GM23338 (cell line): ENCODE results near the gene MINAR1. TPM values are rescaled to one million over a fixed set of nuclear protein-coding genes. Genes with fewer than 3 reads are reported as not detected.

Source experiments
- ATAC-seq: fragments of 200-7000 bp; cut with Tn5 transposase; 3 replicates; pipeline ENCODE4 v1.9.1; 2020
- DNase-seq: peaks from one replicate; pipeline ENCODE4 v3.0.0-alpha.2; 2015; ENCODE audit warnings: low spot score
- H2AFZ ChIP-seq: fragments of 200-600 bp; sonication (generic); 2 replicates; pipeline ENCODE4 v1.8.0; 2016; ENCODE audit warnings: antibody characterized with exemption, mild to moderate bottlenecking, moderate library complexity
- H3F3A ChIP-seq: fragments of 200-600 bp; sonication (generic); replicated peaks from 2 replicates; pipeline ENCODE4 v1.8.0; 2017; ENCODE audit warnings: antibody characterized with exemption, mixed run types, low read depth
- H3K27ac ChIP-seq: fragments of 200-600 bp; sonication (generic); 2 replicates; pipeline ENCODE4 v1.6.1; 2016; ENCODE audit warnings: low read depth
- H3K27me3 ChIP-seq: fragments of 200-600 bp; sonication (generic); 2 replicates; pipeline ENCODE4 v1.8.0; 2016; ENCODE audit warnings: mild to moderate bottlenecking, mixed run types, moderate library complexity; ENCODE audit not compliant: insufficient read depth
- H3K36me3 ChIP-seq: fragments of 200-600 bp; sonication (generic); 2 replicates; pipeline ENCODE4 v1.8.0; 2016; ENCODE audit warnings: mild to moderate bottlenecking; ENCODE audit not compliant: insufficient read depth
- H3K4me1 ChIP-seq: fragments of 200-600 bp; sonication (generic); 2 replicates; pipeline ENCODE4 v1.8.0; 2016; ENCODE audit warnings: mild to moderate bottlenecking, moderate library complexity; ENCODE audit not compliant: insufficient read depth
- H3K4me2 ChIP-seq: fragments of 200-600 bp; sonication (generic); 2 replicates; pipeline ENCODE4 v1.7.1; 2017; ENCODE audit warnings: mixed run types
- H3K4me3 ChIP-seq: fragments of 200-600 bp; sonication (generic); 2 replicates; pipeline ENCODE4 v1.6.1; 2016; ENCODE audit warnings: mixed run types
- H3K79me2 ChIP-seq: fragments of 200-600 bp; sonication (generic); replicated peaks from 2 replicates; pipeline ENCODE4 v1.8.0; 2017; ENCODE audit warnings: mild to moderate bottlenecking; ENCODE audit not compliant: insufficient read depth
- H3K9me2 ChIP-seq: fragments of 200-600 bp; sonication (generic); 2 replicates; pipeline ENCODE4 v1.8.0; 2017; ENCODE audit not compliant: insufficient read depth
- H4K20me1 ChIP-seq: fragments of 200-600 bp; sonication (generic); replicated peaks from 2 replicates; pipeline ENCODE4 v1.8.0; 2017; ENCODE audit warnings: mild to moderate bottlenecking; ENCODE audit not compliant: insufficient read depth
- H3K27ac Mint-ChIP-seq: 2 replicates; pipeline ENCODE4 v1.8.0; 2020; ENCODE audit warnings: inconsistent platforms, mild to moderate bottlenecking, moderate library complexity, mixed read lengths
- H3K27me3 Mint-ChIP-seq: 3 replicates; pipeline ENCODE4 v1.8.0; 2022; ENCODE audit warnings: low read depth, mild to moderate bottlenecking, moderate library complexity, mixed read lengths, inconsistent platforms; ENCODE audit not compliant: insufficient read depth, poor library complexity
- H3K36me3 Mint-ChIP-seq: 3 replicates; pipeline ENCODE4 v1.8.0; 2021; ENCODE audit warnings: low read depth, mild to moderate bottlenecking, inconsistent platforms, moderate library complexity, mixed read lengths
- H3K4me1 Mint-ChIP-seq: 3 replicates; pipeline ENCODE4 v1.8.0; 2020; ENCODE audit warnings: mild to moderate bottlenecking, inconsistent platforms, mixed read lengths
- H3K4me3 Mint-ChIP-seq: 3 replicates; pipeline ENCODE4 v1.8.0; 2021; ENCODE audit warnings: moderate library complexity, mild to moderate bottlenecking, inconsistent platforms, mixed read lengths
- H3K9me3 Mint-ChIP-seq: 3 replicates; pipeline ENCODE4 v1.8.0; 2020; ENCODE audit warnings: moderate library complexity, mild to moderate bottlenecking, inconsistent platforms, mixed read lengths
- CREB1 ChIP-seq: fragments of 250-450 bp; sonication (Bioruptor Pico); IDR thresholded peaks from 2 replicates; pipeline ENCODE4 v1.5.0; 2020; ENCODE audit warnings: low read depth, mild to moderate bottlenecking, moderate library complexity
- CTCF ChIP-seq, 2 experiments: fragments of 200-600 bp in 1 of 2; sonication (generic) in 1 of 2; conservative IDR thresholded peaks; 2 replicates each; pipeline versions ENCODE4 v1.5.1 to v1.6.1; 2016 to 2017; ENCODE audit warnings: antibody characterized with exemption in 2 of 2, low read depth in 2 of 2, mild to moderate bottlenecking in 2 of 2, moderate library complexity in 1 of 2
- ETS1 ChIP-seq: IDR thresholded peaks from 2 replicates; pipeline ENCODE4 v1.6.1; 2016; ENCODE audit warnings: antibody characterized with exemption
- EZH2phosphoT487 ChIP-seq: fragments of 200-600 bp; sonication (generic); IDR thresholded peaks from one replicate; pipeline ENCODE4 v1.8.1; 2018; ENCODE audit warnings: antibody characterized with exemption; ENCODE audit not compliant: unreplicated experiment
- NANOG ChIP-seq: IDR thresholded peaks from 2 replicates; pipeline ENCODE4 v1.6.1; 2016; ENCODE audit warnings: antibody characterized with exemption, borderline replicate concordance
- STAT1 ChIP-seq: IDR thresholded peaks from one replicate; pipeline ENCODE4 v1.6.1; 2016; ENCODE audit warnings: antibody characterized with exemption; ENCODE audit not compliant: unreplicated experiment
- ZNF114 ChIP-seq: fragments of 250-450 bp; sonication (Bioruptor Pico); IDR thresholded peaks from 2 replicates; pipeline ENCODE4 v1.5.0; 2020; ENCODE audit warnings: mild to moderate bottlenecking, moderate library complexity
- ZNF331 ChIP-seq: fragments of 250-450 bp; sonication (Bioruptor Pico); IDR thresholded peaks from 2 replicates; pipeline ENCODE4 v1.5.0; 2020; ENCODE audit warnings: low read depth, mild to moderate bottlenecking, moderate library complexity
- ZNF462 ChIP-seq: fragments of 250-450 bp; sonication (Bioruptor Pico); IDR thresholded peaks from 2 replicates; pipeline ENCODE4 v1.5.0; 2020; ENCODE audit warnings: mild to moderate bottlenecking, moderate library complexity
- polyA plus RNA-seq: library from polyadenylated mRNA; unstranded; fragments of >200 nt; fragmentation: Nextera tagmentation; extraction: Ambion mirVana; gene quantifications from 2 replicates; pipeline ENCODE4 v1.2.1, GENCODE V29; 2016
- total RNA-seq: library from RNA; depleted of rRNA; stranded (reverse); fragments of >200 nt; shearing (Covaris generic); gene quantifications from 2 replicates; pipeline ENCODE4 v1.2.3, GENCODE V29; 2014

Gene MINAR1
- total and polyA plus RNA-seq, 2 experiments from 2014 or later = 0.32 to 1.4 TPM

- TF ChIP-seq STAT1 (no peak), ZNF331 (CRISPR knock-in tag) (no peak), ETS1 (no peak), CTCF (conservative IDR thresholded peaks at IDR 0.05; ENCODE audit: low read depth in 2 of 2) (no peak), NANOG (no peak)
Measured at GRCh38 chr15:79408041-79408440, 24.1 kb upstream of the MINAR1 start (continued).

- no peak overlapping the region for H3K4me2 ChIP-seq
- no peak for DNase-seq
- no peaks in the 10 kb centered on the region for H3K9me2 ChIP-seq
- H3K4me1 Mint-ChIP-seq = peaks cover 28% of the 10 kb centered on the region
- no peak overlapping the region for H3K4me3 ChIP-seq
- H3F3A ChIP-seq = no peaks in the 10 kb centered on the region
- no peaks in the 10 kb centered on the region for H3K79me2 ChIP-seq
- no peak for TF ChIP-seq EZH2phosphoT487
- TF ChIP-seq STAT1 = no peak
- no peak for TF ChIP-seq ZNF331 (CRISPR knock-in tag)
- TF ChIP-seq ZNF114 (CRISPR knock-in tag) = no peak
- TF ChIP-seq ZNF462 (CRISPR knock-in tag) = no peak
- no peak for TF ChIP-seq CTCF (conservative IDR thresholded peaks at IDR 0.05; ENCODE audit: low read depth in 2 of 2)
- TF ChIP-seq ETS1 = no peak
- no peak for TF ChIP-seq CREB1 (CRISPR knock-in tag)
- peaks cover 3% of the 10 kb centered on the region for H3K27me3 Mint-ChIP-seq
- H3K36me3 Mint-ChIP-seq = no peaks in the 10 kb centered on the region
- no peak overlapping the region for H3K27ac Mint-ChIP-seq
- peaks cover 26% of the 10 kb centered on the region for H3K4me1 ChIP-seq
- H3K4me3 Mint-ChIP-seq = no peak overlapping the region
- no peak overlapping the region for H3K27ac ChIP-seq
- ATAC-seq = no peak
- H3K9me3 Mint-ChIP-seq = no peaks in the 10 kb centered on the region
- no peaks in the 10 kb centered on the region for H3K27me3 ChIP-seq
- no peaks in the 10 kb centered on the region for H4K20me1 ChIP-seq
- no peaks in the 10 kb centered on the region for H3K36me3 ChIP-seq
- no peak overlapping the region for H2AFZ ChIP-seq
Measured at GRCh38 chr15:79410237-79410636, 21.9 kb upstream of the MINAR1 start.
